A549 (cell line): ENCODE measurements around the gene GRIK1. TPM values are rescaled to one million over a fixed set of nuclear protein-coding genes. Genes with fewer than 3 reads are reported as not detected.

Source experiments
- ATAC-seq, 2 experiments: fragments of 200-7000 bp in 1 of 2; fragments of >200 bp in 1 of 2; cut with Nextera tagmentation in 1 of 2; cut with Tn5 transposase in 1 of 2; 3 replicates each; pipeline versions ENCODE4 v1.8.0 to v1.9.1; 2018 to 2020; ENCODE audit warnings: mild to moderate bottlenecking in 1 of 2, moderate library complexity in 1 of 2
- CTCF ChIA-PET: fragments of 300-600 bp; sonication (Branson Sonifier 250); formaldehyde crosslinking; extraction: SDS; loops from one replicate; lab custom pipeline; 2021; ENCODE audit warnings: antibody characterized with exemption, inconsistent platforms; lab: Yijun Ruan, JAX
- POLR2A ChIA-PET: fragments of 350-600 bp; formaldehyde crosslinking; extraction: SDS; loops from one replicate; lab custom pipeline; 2021; ENCODE audit warnings: antibody characterized with exemption, inconsistent platforms; lab: Yijun Ruan, JAX
- DNase-seq, 2 experiments: peaks; one replicate each; pipeline versions ENCODE4 v3.0.0 to v3.0.0-alpha.2; 2011 to 2016; ENCODE audit warnings: low read depth in 1 of 2, low spot score in 1 of 2
- FAIRE-seq: peaks from 2 replicates; lab custom pipeline; 2011; peaks lifted over from hg19 to GRCh38; lab: Jason Lieb, UNC
- H3K27ac ChIP-seq, 2 experiments: fragments of >200 bp; sonication (Bioruptor Twin); formaldehyde crosslinking; 3 replicates each; pipeline ENCODE4 v1.5.1; 2016 to 2017
- H3K4me1 ChIP-seq: fragments of >200 bp; sonication (Bioruptor Twin); formaldehyde crosslinking; 3 replicates; pipeline ENCODE4 v1.6.1; 2016
- H3K4me2 ChIP-seq: fragments of >200 bp; sonication (Bioruptor Twin); formaldehyde crosslinking; 3 replicates; pipeline ENCODE4 v1.6.1; 2016
- H3K4me3 ChIP-seq: fragments of >200 bp; sonication (Bioruptor Twin); formaldehyde crosslinking; 3 replicates; pipeline ENCODE4 v1.5.1; 2016
- H3K9me3 ChIP-seq: fragments of >200 bp; sonication (Bioruptor Twin); formaldehyde crosslinking; 3 replicates; pipeline ENCODE4 v1.6.1; 2016
- CBX2 ChIP-seq: fragments of 200-600 bp; sonication (generic); IDR thresholded peaks from 2 replicates; pipeline ENCODE4 v1.6.1; 2016; ENCODE audit warnings: low read depth, mild to moderate bottlenecking, borderline replicate concordance
- CBX8 ChIP-seq: fragments of 200-600 bp; sonication (generic); IDR thresholded peaks from 2 replicates; pipeline ENCODE4 v1.6.1; 2016
- CHD2 ChIP-seq: fragments of 150-350 bp; IDR thresholded peaks from 2 replicates; pipeline ENCODE4 v1.6.1; 2014; ENCODE audit warnings: low read length; ENCODE audit not compliant: partially characterized antibody
- FOSB ChIP-seq: fragments of 250-450 bp; sonication (Bioruptor Pico); IDR thresholded peaks from 2 replicates; pipeline ENCODE4 v1.5.0; 2020; ENCODE audit warnings: mild to moderate bottlenecking, moderate library complexity
- FOSL2 ChIP-seq, 2 experiments: fragments of 450-650 bp in 1 of 2; fragments of >200 bp in 1 of 2; sonication (Bioruptor Twin) in 1 of 2; formaldehyde crosslinking; IDR thresholded peaks; 2 replicates each; pipeline versions ENCODE4 v1.5.0 to v1.6.1; 2016 to 2020; ENCODE audit warnings: mild to moderate bottlenecking in 1 of 2, moderate library complexity in 1 of 2
- FOXS1 ChIP-seq: fragments of 250-450 bp; sonication (Bioruptor Pico); IDR thresholded peaks from 2 replicates; pipeline ENCODE4 v1.5.0; 2020; ENCODE audit warnings: mild to moderate bottlenecking, moderate library complexity
- HEYL ChIP-seq: fragments of 250-450 bp; sonication (Bioruptor Pico); IDR thresholded peaks from 2 replicates; pipeline ENCODE4 v1.8.0; 2021; ENCODE audit warnings: mild to moderate bottlenecking, moderate library complexity
- HOXB13 ChIP-seq: fragments of 250-450 bp; sonication (Bioruptor Pico); IDR thresholded peaks from 2 replicates; pipeline ENCODE4 v1.5.0; 2020; ENCODE audit warnings: low read depth, mild to moderate bottlenecking, moderate library complexity
- JUN ChIP-seq, 2 experiments: fragments of >200 bp; sonication (Bioruptor Twin); formaldehyde crosslinking; IDR thresholded peaks; 2 replicates in 1 of 2; 3 replicates in 1 of 2; pipeline ENCODE4 v1.6.1; 2016 to 2017
- JUNB ChIP-seq: fragments of >200 bp; sonication (Bioruptor Twin); formaldehyde crosslinking; IDR thresholded peaks from 2 replicates; pipeline ENCODE4 v1.6.1; 2016
- PHF8 ChIP-seq: fragments of 200-600 bp; sonication (generic); IDR thresholded peaks from 2 replicates; pipeline ENCODE4 v1.6.1; 2016; ENCODE audit warnings: low read depth, mild to moderate bottlenecking, antibody characterized with exemption, moderate library complexity, borderline replicate concordance
- POLR2A ChIP-seq: IDR thresholded peaks from 2 replicates; pipeline ENCODE4 v1.6.1; 2012; ENCODE audit warnings: mild to moderate bottlenecking, low read length
- RAD21 ChIP-seq, 2 experiments: fragments of >200 bp in 1 of 2; sonication (Bioruptor Twin) in 1 of 2; formaldehyde crosslinking in 1 of 2; IDR thresholded peaks in 1 of 2; conservative IDR thresholded peaks in 1 of 2; 2 replicates in 1 of 2; 3 replicates in 1 of 2; pipeline ENCODE4 v1.6.1; 2012 to 2018; ENCODE audit warnings: inconsistent platforms in 1 of 2
- RARB ChIP-seq: fragments of 250-450 bp; sonication (Bioruptor Pico); IDR thresholded peaks from 2 replicates; pipeline ENCODE4 v1.8.0; 2021; ENCODE audit warnings: mild to moderate bottlenecking, moderate library complexity
- SMC3 ChIP-seq: fragments of >200 bp; sonication (Bioruptor Twin); formaldehyde crosslinking; IDR thresholded peaks from 3 replicates; pipeline ENCODE4 v1.6.1; 2018; ENCODE audit warnings: inconsistent platforms
- ZFP36 ChIP-seq: fragments of 450-650 bp; IDR thresholded peaks from 2 replicates; pipeline ENCODE4 v1.6.1; 2014; ENCODE audit warnings: borderline replicate concordance; ENCODE audit not compliant: partially characterized antibody
- ZSCAN20 ChIP-seq: fragments of 250-450 bp; sonication (Bioruptor Pico); IDR thresholded peaks from 2 replicates; pipeline ENCODE4 v1.8.0; 2022; ENCODE audit warnings: mild to moderate bottlenecking, moderate library complexity
- WGBS: methylation state at CpG from one replicate; pipeline ENCODE4 v1.1.6; 2017; ENCODE audit errors: missing lambda C conversion rate; 5-methylcytosine and 5-hydroxymethylcytosine counted together
- polyA plus RNA-seq, 4 experiments: library from polyadenylated mRNA; depleted of rRNA in 3 of 4; stranded (reverse); fragments of >200 nt; fragmentation: RNase III in 1 of 4; extraction: RNeasy Plus Mini Kit Qiagen cat#74134 plus additional on column Dnase treatment in 1 of 4; gene quantifications; 2 replicates in 3 of 4; 3 replicates in 1 of 4; pipeline ENCODE4 v1.2.3, GENCODE V29; 2011 to 2017
- TF ChIP-seq, protein P1 (sequence below): fragments of 250-450 bp; sonication (Bioruptor Pico); IDR thresholded peaks from 2 replicates; pipeline ENCODE4 v1.5.0; 2020; ENCODE audit warnings: low read depth, mild to moderate bottlenecking, moderate library complexity
- TF ChIP-seq, protein P2 (sequence below): fragments of 250-450 bp; sonication (Bioruptor Pico); IDR thresholded peaks from 2 replicates; pipeline ENCODE4 v1.5.0; 2021; ENCODE audit warnings: mild to moderate bottlenecking, moderate library complexity, borderline replicate concordance
- TF ChIP-seq, protein P3 (sequence below): fragments of >200 bp; sonication (Bioruptor Twin); formaldehyde crosslinking; IDR thresholded peaks from 3 replicates; pipeline ENCODE4 v1.5.1; 2016
- TF ChIP-seq, protein P4 (sequence below): fragments of >200 bp; sonication (Bioruptor Twin); formaldehyde crosslinking; IDR thresholded peaks from 3 replicates; pipeline ENCODE4 v1.6.1; 2016
- TF ChIP-seq, protein P5 (sequence below): IDR thresholded peaks from 2 replicates; pipeline ENCODE4 v1.6.1; 2012
- TF ChIP-seq, protein P6 (sequence below): IDR thresholded peaks from 2 replicates; pipeline ENCODE4 v1.6.1; 2012

GRIK1 gene
- polyA plus RNA-seq, 2 of the 4 experiments (the other 2 are of a cell fraction): not detected

DNA sequence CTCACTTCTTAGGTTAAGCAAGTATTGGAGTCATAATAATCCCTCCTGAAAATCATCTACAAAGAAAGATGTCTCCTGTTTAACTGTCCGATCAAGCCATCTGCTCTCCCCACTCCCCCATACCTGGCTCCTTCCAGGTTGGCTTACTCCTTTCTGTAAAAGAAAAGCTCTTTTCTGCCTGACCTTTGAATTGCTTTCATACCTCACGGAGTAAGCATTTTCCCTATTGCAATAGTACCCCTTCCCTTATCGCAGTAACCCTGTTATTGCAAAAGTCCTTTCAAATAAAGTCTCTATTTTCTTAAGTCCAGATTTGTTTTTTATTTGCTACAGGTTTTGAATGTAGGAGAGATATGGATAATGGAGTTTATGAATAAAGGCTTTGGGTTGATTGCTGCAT is 150.4 kb downstream of the GRIK1 start:
- DNase-seq: no peak
- Histone ChIP-seq H3K4me2 (no peak overlapping the region), H3K9me3 (no peaks in the 10 kb centered on the region), H3K4me1 (no peaks in the 10 kb centered on the region), H3K4me3 (no peak overlapping the region), H3K27ac (no peak overlapping the region)
- POLR2A ChIA-PET: no interaction called here
- CTCF ChIA-PET: no interaction called here
- ATAC-seq: no peak
- FAIRE-seq: no peak
- TF ChIP-seq FOSL2 (IDR thresholded peaks at IDR 0.05) (no peak), FOSL2 (CRISPR knock-in tag; IDR thresholded peaks at IDR 0.05) (no peak), HOXB13 (CRISPR knock-in tag) (no peak), PHF8 (no peak), JUN (IDR thresholded peaks at IDR 0.05) (no peak), ZSCAN20 (no peak), ZFP36 (no peak), JUNB (no peak), RARB (CRISPR knock-in tag) (no peak), POLR2A (no peak), HEYL (no peak), CHD2 (no peak), FOSB (no peak)
- TF ChIP-seq, protein P1, sequence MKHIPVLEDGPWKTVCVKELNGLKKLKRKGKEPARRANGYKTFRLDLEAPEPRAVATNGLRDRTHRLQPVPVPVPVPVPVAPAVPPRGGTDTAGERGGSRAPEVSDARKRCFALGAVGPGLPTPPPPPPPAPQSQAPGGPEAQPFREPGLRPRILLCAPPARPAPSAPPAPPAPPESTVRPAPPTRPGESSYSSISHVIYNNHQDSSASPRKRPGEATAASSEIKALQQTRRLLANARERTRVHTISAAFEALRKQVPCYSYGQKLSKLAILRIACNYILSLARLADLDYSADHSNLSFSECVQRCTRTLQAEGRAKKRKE (CRISPR knock-in tag): no peak
- TF ChIP-seq, protein P2, sequence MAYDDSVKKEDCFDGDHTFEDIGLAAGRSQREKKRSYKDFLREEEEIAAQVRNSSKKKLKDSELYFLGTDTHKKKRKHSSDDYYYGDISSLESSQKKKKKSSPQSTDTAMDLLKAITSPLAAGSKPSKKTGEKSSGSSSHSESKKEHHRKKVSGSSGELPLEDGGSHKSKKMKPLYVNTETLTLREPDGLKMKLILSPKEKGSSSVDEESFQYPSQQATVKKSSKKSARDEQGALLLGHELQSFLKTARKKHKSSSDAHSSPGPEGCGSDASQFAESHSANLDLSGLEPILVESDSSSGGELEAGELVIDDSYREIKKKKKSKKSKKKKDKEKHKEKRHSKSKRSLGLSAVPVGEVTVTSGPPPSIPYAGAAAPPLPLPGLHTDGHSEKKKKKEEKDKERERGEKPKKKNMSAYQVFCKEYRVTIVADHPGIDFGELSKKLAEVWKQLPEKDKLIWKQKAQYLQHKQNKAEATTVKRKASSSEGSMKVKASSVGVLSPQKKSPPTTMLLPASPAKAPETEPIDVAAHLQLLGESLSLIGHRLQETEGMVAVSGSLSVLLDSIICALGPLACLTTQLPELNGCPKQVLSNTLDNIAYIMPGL (CRISPR knock-in tag): no peak
- TF ChIP-seq, protein P3, sequence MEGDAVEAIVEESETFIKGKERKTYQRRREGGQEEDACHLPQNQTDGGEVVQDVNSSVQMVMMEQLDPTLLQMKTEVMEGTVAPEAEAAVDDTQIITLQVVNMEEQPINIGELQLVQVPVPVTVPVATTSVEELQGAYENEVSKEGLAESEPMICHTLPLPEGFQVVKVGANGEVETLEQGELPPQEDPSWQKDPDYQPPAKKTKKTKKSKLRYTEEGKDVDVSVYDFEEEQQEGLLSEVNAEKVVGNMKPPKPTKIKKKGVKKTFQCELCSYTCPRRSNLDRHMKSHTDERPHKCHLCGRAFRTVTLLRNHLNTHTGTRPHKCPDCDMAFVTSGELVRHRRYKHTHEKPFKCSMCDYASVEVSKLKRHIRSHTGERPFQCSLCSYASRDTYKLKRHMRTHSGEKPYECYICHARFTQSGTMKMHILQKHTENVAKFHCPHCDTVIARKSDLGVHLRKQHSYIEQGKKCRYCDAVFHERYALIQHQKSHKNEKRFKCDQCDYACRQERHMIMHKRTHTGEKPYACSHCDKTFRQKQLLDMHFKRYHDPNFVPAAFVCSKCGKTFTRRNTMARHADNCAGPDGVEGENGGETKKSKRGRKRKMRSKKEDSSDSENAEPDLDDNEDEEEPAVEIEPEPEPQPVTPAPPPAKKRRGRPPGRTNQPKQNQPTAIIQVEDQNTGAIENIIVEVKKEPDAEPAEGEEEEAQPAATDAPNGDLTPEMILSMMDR: no peak
- TF ChIP-seq, protein P4, sequence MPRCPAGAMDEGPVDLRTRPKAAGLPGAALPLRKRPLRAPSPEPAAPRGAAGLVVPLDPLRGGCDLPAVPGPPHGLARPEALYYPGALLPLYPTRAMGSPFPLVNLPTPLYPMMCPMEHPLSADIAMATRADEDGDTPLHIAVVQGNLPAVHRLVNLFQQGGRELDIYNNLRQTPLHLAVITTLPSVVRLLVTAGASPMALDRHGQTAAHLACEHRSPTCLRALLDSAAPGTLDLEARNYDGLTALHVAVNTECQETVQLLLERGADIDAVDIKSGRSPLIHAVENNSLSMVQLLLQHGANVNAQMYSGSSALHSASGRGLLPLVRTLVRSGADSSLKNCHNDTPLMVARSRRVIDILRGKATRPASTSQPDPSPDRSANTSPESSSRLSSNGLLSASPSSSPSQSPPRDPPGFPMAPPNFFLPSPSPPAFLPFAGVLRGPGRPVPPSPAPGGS: no peak
- 63% methylated on average over 3 of the region's 3 CpGs for WGBS

DNA sequence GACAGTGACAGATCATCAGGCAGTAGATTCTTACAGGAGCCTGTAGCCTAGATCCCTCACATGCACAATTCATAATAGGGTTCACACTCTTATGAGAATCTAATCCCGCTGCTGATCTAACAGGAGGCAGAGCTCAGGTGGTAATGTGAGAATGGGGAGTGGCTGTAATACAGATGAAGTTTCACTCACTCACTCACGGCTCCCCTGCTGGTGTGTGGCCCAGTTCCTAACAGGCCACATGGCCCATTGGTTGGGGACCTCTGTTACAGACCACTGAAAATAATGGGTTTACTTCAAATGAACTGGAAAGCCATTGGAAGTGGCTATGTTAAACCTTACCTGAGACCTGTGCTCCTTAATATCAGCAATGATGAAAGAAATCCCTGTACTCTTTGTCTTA is 151.0 kb downstream of the GRIK1 start:
- H3K27ac ChIP-seq: no peak overlapping the region
- CTCF ChIA-PET: no interaction called here
- POLR2A ChIA-PET: no interaction called here
- WGBS: 0% methylated on average over 1 of the region's 2 CpGs
- no peak overlapping the region for H3K4me2 ChIP-seq
- TF ChIP-seq CBX8: no peak
- TF ChIP-seq, all 56 proteins: peak for 0
- DNase-seq (no peak), ATAC-seq (no peak), FAIRE-seq (no peak)
- no peak overlapping the region for H3K4me3 ChIP-seq
- H3K9me3 ChIP-seq: no peaks in the 10 kb centered on the region
- no peaks in the 10 kb centered on the region for H3K4me1 ChIP-seq

DNA sequence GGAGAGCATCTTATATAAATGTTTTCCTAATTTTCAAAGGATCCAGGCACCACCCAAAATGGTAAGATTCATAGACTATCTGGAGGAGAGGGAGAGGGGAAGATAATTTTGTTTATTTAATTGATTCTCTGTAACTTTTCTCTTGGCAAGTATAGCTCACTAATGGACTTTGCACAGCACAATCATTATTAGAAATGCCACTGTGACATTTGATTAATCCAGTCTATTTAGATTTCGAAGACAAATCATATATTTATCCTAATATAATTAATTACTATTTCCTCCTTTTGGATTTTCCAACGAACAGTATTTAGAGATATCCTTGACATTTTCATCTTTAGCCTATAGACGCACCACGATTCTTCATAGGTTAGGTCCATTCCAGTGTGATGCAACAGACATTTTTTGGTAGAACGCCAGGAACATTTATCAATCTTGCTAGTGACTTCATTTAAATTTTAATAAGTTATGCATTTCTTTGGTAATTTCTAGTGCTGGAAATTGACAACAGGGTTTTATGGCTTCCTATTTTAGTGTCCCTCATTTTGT is 152.4 kb downstream of the GRIK1 start:
- ChIA-PET POLR2A (no interaction called here), CTCF (no interaction called here)
- WGBS: 4% methylated on average over 5 of the region's 5 CpGs
- no peak for DNase-seq
- Histone ChIP-seq H3K9me3 (no peaks in the 10 kb centered on the region), H3K4me2 (no peak overlapping the region), H3K4me3 (no peak overlapping the region), H3K4me1 (no peaks in the 10 kb centered on the region), H3K27ac (no peak overlapping the region)
- ATAC-seq: no peak
- FAIRE-seq: no peak
- TF ChIP-seq CBX2: no peak
- no peak for TF ChIP-seq FOSL2 (IDR thresholded peaks at IDR 0.05)
- no peak for TF ChIP-seq FOSL2 (CRISPR knock-in tag; IDR thresholded peaks at IDR 0.05)
- no peak for TF ChIP-seq FOSB
- TF ChIP-seq, protein P5, sequence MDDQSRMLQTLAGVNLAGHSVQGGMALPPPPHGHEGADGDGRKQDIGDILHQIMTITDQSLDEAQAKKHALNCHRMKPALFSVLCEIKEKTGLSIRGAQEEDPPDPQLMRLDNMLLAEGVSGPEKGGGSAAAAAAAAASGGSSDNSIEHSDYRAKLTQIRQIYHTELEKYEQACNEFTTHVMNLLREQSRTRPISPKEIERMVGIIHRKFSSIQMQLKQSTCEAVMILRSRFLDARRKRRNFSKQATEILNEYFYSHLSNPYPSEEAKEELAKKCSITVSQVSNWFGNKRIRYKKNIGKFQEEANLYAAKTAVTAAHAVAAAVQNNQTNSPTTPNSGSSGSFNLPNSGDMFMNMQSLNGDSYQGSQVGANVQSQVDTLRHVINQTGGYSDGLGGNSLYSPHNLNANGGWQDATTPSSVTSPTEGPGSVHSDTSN: no peak
- TF ChIP-seq, protein P6, sequence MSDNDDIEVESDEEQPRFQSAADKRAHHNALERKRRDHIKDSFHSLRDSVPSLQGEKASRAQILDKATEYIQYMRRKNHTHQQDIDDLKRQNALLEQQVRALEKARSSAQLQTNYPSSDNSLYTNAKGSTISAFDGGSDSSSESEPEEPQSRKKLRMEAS: no peak
- TF ChIP-seq, protein P2 (CRISPR knock-in tag): no peak
- TF ChIP-seq FOXS1 (CRISPR knock-in tag): no peak
- no peak for TF ChIP-seq SMC3
- TF ChIP-seq RAD21 (conservative IDR thresholded peaks at IDR 0.05 in 1 of 2, IDR thresholded peaks at IDR 0.05 in 1 of 2): no peak
